OCI-LY7 (cell line): ENCODE measurements around the gene ZNF594.
"Not testable (repeated sequence)": the region's sequence is repeated elsewhere in the genome, so short reads cannot be mapped to it uniquely, and the experiment has no call there.

ENCODE experiments used
- EZH2phosphoT487 ChIP-seq: fragments of 200-600 bp; sonication (generic); IDR thresholded peaks from 2 replicates; pipeline ENCODE4 v1.6.1; 2018; ENCODE audit warnings: low read depth, borderline replicate concordance, mild to moderate bottlenecking, mixed run types, antibody characterized with exemption, low read length, moderate library complexity, mixed read lengths
- TF ChIP-seq, protein P1 (sequence below): fragments of 200-600 bp; sonication (generic); conservative IDR thresholded peaks from 2 replicates; pipeline ENCODE4 v1.5.1; 2014; ENCODE audit warnings: mild to moderate bottlenecking, antibody characterized with exemption, low read length, moderate library complexity, mixed read lengths

DNA sequence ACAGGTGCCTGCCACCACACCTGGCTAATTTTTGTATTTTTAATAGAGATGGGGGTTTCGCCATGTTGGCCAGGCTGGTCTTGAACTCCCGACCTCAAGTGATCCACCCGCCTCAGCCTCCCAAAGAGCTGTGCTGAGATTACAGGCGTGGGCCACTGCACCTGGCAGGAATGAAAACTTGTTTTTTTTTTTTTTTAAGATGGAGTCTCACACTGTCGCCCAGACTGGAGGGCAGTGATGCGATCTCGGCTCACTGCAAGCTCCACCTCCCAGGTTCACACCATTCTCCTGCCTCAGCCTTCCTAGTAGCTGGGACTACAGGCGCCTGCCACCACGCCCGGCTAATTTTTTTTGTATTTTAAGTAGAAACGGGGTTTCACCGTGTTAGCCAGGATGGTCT lies 30.2 kb upstream of the ZNF594 start:
- TF ChIP-seq, protein P1, sequence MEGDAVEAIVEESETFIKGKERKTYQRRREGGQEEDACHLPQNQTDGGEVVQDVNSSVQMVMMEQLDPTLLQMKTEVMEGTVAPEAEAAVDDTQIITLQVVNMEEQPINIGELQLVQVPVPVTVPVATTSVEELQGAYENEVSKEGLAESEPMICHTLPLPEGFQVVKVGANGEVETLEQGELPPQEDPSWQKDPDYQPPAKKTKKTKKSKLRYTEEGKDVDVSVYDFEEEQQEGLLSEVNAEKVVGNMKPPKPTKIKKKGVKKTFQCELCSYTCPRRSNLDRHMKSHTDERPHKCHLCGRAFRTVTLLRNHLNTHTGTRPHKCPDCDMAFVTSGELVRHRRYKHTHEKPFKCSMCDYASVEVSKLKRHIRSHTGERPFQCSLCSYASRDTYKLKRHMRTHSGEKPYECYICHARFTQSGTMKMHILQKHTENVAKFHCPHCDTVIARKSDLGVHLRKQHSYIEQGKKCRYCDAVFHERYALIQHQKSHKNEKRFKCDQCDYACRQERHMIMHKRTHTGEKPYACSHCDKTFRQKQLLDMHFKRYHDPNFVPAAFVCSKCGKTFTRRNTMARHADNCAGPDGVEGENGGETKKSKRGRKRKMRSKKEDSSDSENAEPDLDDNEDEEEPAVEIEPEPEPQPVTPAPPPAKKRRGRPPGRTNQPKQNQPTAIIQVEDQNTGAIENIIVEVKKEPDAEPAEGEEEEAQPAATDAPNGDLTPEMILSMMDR, result not testable (repeated sequence)
- TF ChIP-seq EZH2phosphoT487, result not testable (repeated sequence)
